ENCODE data around the gene ZNF81.
"Not testable (repeated sequence)": the region's sequence is repeated elsewhere in the genome, so short reads cannot be mapped to it uniquely, and the experiment has no call there.

DNA sequence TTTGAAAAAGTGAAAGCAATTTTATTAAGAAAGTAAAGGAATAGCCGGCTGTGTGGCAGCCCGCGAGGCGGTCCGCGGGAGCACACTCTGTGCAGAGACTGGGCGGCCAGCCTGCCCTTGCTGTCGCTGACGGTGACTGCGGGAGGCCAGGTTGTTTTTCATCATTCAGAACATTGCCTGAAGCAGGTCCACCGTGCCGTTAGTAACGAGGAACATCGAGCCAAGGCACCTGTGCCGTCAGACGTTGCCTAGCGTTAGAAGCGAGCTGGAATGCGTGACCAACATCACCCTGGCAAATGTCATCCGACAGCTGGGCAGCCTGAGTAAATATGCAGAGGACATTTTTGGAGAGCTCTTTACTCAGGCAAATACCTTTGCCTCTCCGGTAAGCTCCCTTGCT lies 33.6 kb upstream of the ZNF81 start:
- not testable (repeated sequence) for TF ChIP-seq CTCF (IDR thresholded peaks at IDR 0.05 in 2 of 3, conservative IDR thresholded peaks at IDR 0.05 in 1 of 3; ENCODE audit: borderline replicate concordance in 1 of 3, insufficient read depth in 1 of 3, low read depth in 2 of 3, low read length in 2 of 3); YY1 (IDR thresholded peaks at IDR 0.05; ENCODE audit: extremely low read depth, insufficient replicate concordance, low read depth, low read length); EZH2phosphoT487 (IDR thresholded peaks at IDR 0.05; ENCODE audit: borderline replicate concordance); POLR2AphosphoS5 (IDR thresholded peaks at IDR 0.05; ENCODE audit: low read depth, low read length); POLR2A (IDR thresholded peaks at IDR 0.05; ENCODE audit: borderline replicate concordance, extremely low read depth, insufficient read depth, insufficient read length); JUND (IDR thresholded peaks at IDR 0.05); EZH2 (IDR thresholded peaks at IDR 0.05); SIN3A (IDR thresholded peaks at IDR 0.05; ENCODE audit: low read depth); SP1 (IDR thresholded peaks at IDR 0.05; ENCODE audit: low read depth); ZFX (IDR thresholded peaks at IDR 0.05)
- TF ChIP-seq, protein P1, sequence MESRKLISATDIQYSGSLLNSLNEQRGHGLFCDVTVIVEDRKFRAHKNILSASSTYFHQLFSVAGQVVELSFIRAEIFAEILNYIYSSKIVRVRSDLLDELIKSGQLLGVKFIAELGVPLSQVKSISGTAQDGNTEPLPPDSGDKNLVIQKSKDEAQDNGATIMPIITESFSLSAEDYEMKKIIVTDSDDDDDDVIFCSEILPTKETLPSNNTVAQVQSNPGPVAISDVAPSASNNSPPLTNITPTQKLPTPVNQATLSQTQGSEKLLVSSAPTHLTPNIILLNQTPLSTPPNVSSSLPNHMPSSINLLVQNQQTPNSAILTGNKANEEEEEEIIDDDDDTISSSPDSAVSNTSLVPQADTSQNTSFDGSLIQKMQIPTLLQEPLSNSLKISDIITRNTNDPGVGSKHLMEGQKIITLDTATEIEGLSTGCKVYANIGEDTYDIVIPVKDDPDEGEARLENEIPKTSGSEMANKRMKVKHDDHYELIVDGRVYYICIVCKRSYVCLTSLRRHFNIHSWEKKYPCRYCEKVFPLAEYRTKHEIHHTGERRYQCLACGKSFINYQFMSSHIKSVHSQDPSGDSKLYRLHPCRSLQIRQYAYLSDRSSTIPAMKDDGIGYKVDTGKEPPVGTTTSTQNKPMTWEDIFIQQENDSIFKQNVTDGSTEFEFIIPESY (IDR thresholded peaks at IDR 0.05; ENCODE audit: extremely low read depth, insufficient replicate concordance, low read length), result not testable (repeated sequence)

Data from HCT116 (cell line).